IMR-90 (cell line): Measurements from ENCODE around the gene PLBD1. TPM values are rescaled to one million over a fixed set of nuclear protein-coding genes. Genes with fewer than 3 reads are reported as not detected.

ENCODE experiments used
- ATAC-seq: fragments of 200-7000 bp; cut with Tn5 transposase; 2 replicates; pipeline ENCODE4 v1.9.1; 2020; ENCODE audit warnings: low read depth, mild to moderate bottlenecking, moderate library complexity
- BruUV-seq: library from RNA; stranded (reverse); fragments of 400-500 nt; replicated peaks from 2 replicates; lab custom pipeline; 2021; lab: Mats Ljungman, UMichigan
- CTCF ChIA-PET: fragments of 300-600 bp; formaldehyde crosslinking; extraction: SDS; loops from one replicate; lab custom pipeline; 2021; ENCODE audit warnings: antibody characterized with exemption; lab: Yijun Ruan, JAX
- POLR2A ChIA-PET: fragments of 300-600 bp; sonication (Branson Sonifier 250); formaldehyde crosslinking; loops from one replicate; lab custom pipeline; 2022; ENCODE audit warnings: antibody characterized with exemption; ENCODE audit not compliant: unreplicated experiment; lab: Charles Lee
- DNase-seq: peaks from one replicate; pipeline ENCODE4 v3.0.0; 2013
- H2AFZ ChIP-seq: replicated peaks from 2 replicates; pipeline ENCODE3; 2013; ENCODE audit warnings: low read length, mild to moderate bottlenecking; ENCODE audit not compliant: poor library complexity
- H2AK5ac ChIP-seq: 2 replicates; pipeline ENCODE4 v1.6.1; 2013; ENCODE audit warnings: low read depth, low read length, inconsistent platforms
- H2AK9ac ChIP-seq: replicated peaks from 2 replicates; pipeline ENCODE3; 2013; ENCODE audit warnings: mild to moderate bottlenecking, low read depth, low read length, moderate library complexity; ENCODE audit not compliant: poor library complexity
- H2BK120ac ChIP-seq: 2 replicates; pipeline ENCODE4 v1.6.1; 2013; ENCODE audit warnings: low read depth, low read length, inconsistent platforms
- H2BK15ac ChIP-seq: 3 replicates; pipeline ENCODE4 v1.6.1; 2013; ENCODE audit warnings: low read depth, low read length, inconsistent platforms
- H2BK20ac ChIP-seq: 2 replicates; pipeline ENCODE4 v1.6.1; 2013; ENCODE audit warnings: low read depth, mild to moderate bottlenecking, inconsistent platforms, low read length, moderate library complexity
- H2BK5ac ChIP-seq: 2 replicates; pipeline ENCODE4 v1.6.1; 2013; ENCODE audit warnings: mild to moderate bottlenecking, low read depth, low read length, inconsistent platforms; ENCODE audit not compliant: poor library complexity, severe bottlenecking
- H3K14ac ChIP-seq: replicated peaks from 2 replicates; pipeline ENCODE4 v1.6.1; 2013; ENCODE audit warnings: low read depth, low read length, inconsistent platforms
- H3K18ac ChIP-seq: 2 replicates; pipeline ENCODE4 v1.6.1; 2013; ENCODE audit warnings: low read depth, low read length, control low read depth
- H3K23ac ChIP-seq: 2 replicates; pipeline ENCODE4 v1.6.1; 2013; ENCODE audit warnings: low read depth, low read length, inconsistent platforms
- H3K27ac ChIP-seq: 2 replicates; pipeline ENCODE4 v1.5.1; 2013; ENCODE audit warnings: mild to moderate bottlenecking, control low read depth, low read length; ENCODE audit not compliant: insufficient read depth
- H3K27me3 ChIP-seq: 2 replicates; pipeline ENCODE4 v1.6.1; 2013; ENCODE audit warnings: low read length; ENCODE audit not compliant: control insufficient read depth, insufficient read depth
- H3K36me3 ChIP-seq: 2 replicates; pipeline ENCODE4 v1.6.1; 2013; ENCODE audit warnings: low read length, mixed read lengths; ENCODE audit not compliant: control insufficient read depth, insufficient read depth
- H3K4ac ChIP-seq: 2 replicates; pipeline ENCODE4 v1.6.1; 2013; ENCODE audit warnings: low read depth, low read length, inconsistent platforms
- H3K4me1 ChIP-seq: 2 replicates; pipeline ENCODE4 v1.6.1; 2013; ENCODE audit warnings: low read length, mixed read lengths; ENCODE audit not compliant: control insufficient read depth, insufficient read depth
- H3K4me2 ChIP-seq: 2 replicates; pipeline ENCODE4 v1.6.1; 2013; ENCODE audit warnings: low read depth, mild to moderate bottlenecking, control low read depth, low read length, moderate library complexity
- H3K4me3 ChIP-seq: 2 replicates; pipeline ENCODE4 v1.5.1; 2013; ENCODE audit warnings: low read depth, mild to moderate bottlenecking, control low read depth, low read length, moderate library complexity; ENCODE audit not compliant: insufficient read depth
- H3K56ac ChIP-seq: 2 replicates; pipeline ENCODE4 v1.6.1; 2013; ENCODE audit warnings: low read length, inconsistent platforms; ENCODE audit not compliant: insufficient read depth; ENCODE audit errors: extremely low read depth
- H3K79me1 ChIP-seq, 2 experiments: 2 replicates each; pipeline ENCODE4 v1.6.1; 2013; ENCODE audit warnings: low read length in 2 of 2, inconsistent platforms in 1 of 2, low read depth in 1 of 2
- H3K9ac ChIP-seq: 2 replicates; pipeline ENCODE4 v1.6.1; 2013; ENCODE audit warnings: low read depth, low read length, control low read depth
- H3K9me1 ChIP-seq: 2 replicates; pipeline ENCODE4 v1.6.1; 2013; ENCODE audit warnings: low read length, inconsistent platforms; ENCODE audit not compliant: insufficient read depth
- H3K9me3 ChIP-seq: 2 replicates; pipeline ENCODE4 v1.6.1; 2013; ENCODE audit warnings: low read length; ENCODE audit not compliant: control insufficient read depth, insufficient read depth
- H4K20me1 ChIP-seq: 2 replicates; pipeline ENCODE4 v1.6.1; 2013; ENCODE audit warnings: low read length, inconsistent platforms; ENCODE audit not compliant: insufficient read depth
- H4K5ac ChIP-seq: 2 replicates; pipeline ENCODE4 v1.6.1; 2013; ENCODE audit warnings: mild to moderate bottlenecking, low read depth, low read length, control low read depth
- H4K8ac ChIP-seq, 2 experiments: 2 replicates each; pipeline ENCODE4 v1.6.1; 2013; ENCODE audit warnings: low read depth in 2 of 2, low read length in 2 of 2, control low read depth in 1 of 2, inconsistent platforms in 1 of 2
- H4K91ac ChIP-seq: 2 replicates; pipeline ENCODE4 v1.6.1; 2013; ENCODE audit warnings: low read depth, low read length, inconsistent platforms; ENCODE audit not compliant: insufficient read depth
- FOS ChIP-seq: fragments of 150-350 bp; IDR thresholded peaks from 2 replicates; pipeline ENCODE4 v1.6.1; 2016; ENCODE audit warnings: low read depth, low read length
- MXI1 ChIP-seq: IDR thresholded peaks from 2 replicates; pipeline ENCODE4 v1.6.1; 2012; ENCODE audit warnings: low read depth, mild to moderate bottlenecking, low read length, moderate library complexity, borderline replicate concordance
- RAD21 ChIP-seq: IDR thresholded peaks from 2 replicates; pipeline ENCODE4 v1.6.1; 2012; ENCODE audit warnings: low read length, improper control_type of control experiment
- WGBS, 2 experiments: methylation state at CpG; one replicate each; pipeline versions ENCODE4 v1.1.5 to v1.1.7; 2013; ENCODE audit warnings: missing lambda C conversion rate in 2 of 2; ENCODE audit not compliant: insufficient read length in 1 of 2; ENCODE audit errors: extremely low coverage in 2 of 2; 5-methylcytosine and 5-hydroxymethylcytosine counted together
- dilution Hi-C: fragments of 300-500 bp; cut with HindIII; formaldehyde crosslinking; loops from one replicate; pipeline ENCODE4 v1.14.3; 2018; ENCODE audit warnings: low sequenced_read_pairs; ENCODE audit not compliant: unreplicated experiment
- in situ Hi-C: fragments of 300-500 bp; cut with MboI; formaldehyde crosslinking; loops from 3 replicates; pipeline ENCODE4 v1.14.3; 2019; ENCODE audit warnings: low sequenced_read_pairs, inconsistent platforms, mixed read lengths
- intact Hi-C: fragments of 100-400 bp; cut with micrococcal nuclease; formaldehyde crosslinking; loops from 2 replicates; pipeline ENCODE4 v1.10.0; 2022
- polyA plus RNA-seq, 3 experiments: library from polyadenylated mRNA; depleted of rRNA; stranded (reverse); fragments of >200 nt; gene quantifications; 2 replicates each; pipeline ENCODE4 v1.2.3, GENCODE V29; 2012; ENCODE audit warnings: low replicate concordance in 1 of 3
- total RNA-seq: library from RNA; depleted of rRNA; stranded (reverse); fragments of >200 nt; gene quantifications from 2 replicates; pipeline ENCODE4 v1.2.3, GENCODE V29; 2012

Gene PLBD1
- total and polyA plus RNA-seq, 2 of the 4 experiments (the other 2 are of a cell fraction): under 0.01 TPM; not detected in 1

DNA sequence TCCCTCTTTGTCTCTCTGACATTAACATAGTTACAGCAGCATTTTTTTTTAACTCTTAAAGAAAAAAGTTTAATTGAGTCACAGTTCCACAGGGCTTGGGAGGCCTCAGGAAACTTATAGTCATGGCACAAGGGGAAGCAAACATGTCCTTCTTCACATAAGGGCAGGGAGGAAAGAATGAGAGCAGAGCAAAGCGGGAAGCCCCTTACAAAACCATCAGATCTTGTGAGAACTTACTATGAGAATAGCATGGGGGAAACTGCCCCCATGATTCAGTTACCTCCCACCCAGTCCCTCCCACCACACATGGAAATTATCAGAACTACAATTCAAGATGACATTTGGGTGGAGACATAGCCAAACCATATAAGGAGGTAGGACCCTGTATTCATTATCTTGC lies 96.2 kb downstream of the PLBD1 start:
- Histone ChIP-seq H3K4me3 (no peak overlapping the region), H2AK9ac (no peak overlapping the region), H4K5ac (no peak overlapping the region), H2BK20ac (no peak overlapping the region), H3K14ac (no peak overlapping the region), H2AK5ac (no peak overlapping the region), H2AFZ (no peak overlapping the region), H2BK5ac (no peak overlapping the region), H3K79me1 (peaks cover 5 to 6% of the 10 kb centered on the region in 2 experiments; a peak in 1 of 4 replicates), H3K18ac (no peak overlapping the region), H3K9ac (no peak overlapping the region), H2BK120ac (no peak overlapping the region), H2BK15ac (no peak overlapping the region), H3K23ac (no peak overlapping the region), H3K9me3 (peaks cover 13% of the 10 kb centered on the region), H3K27ac (no peak overlapping the region), H3K4me2 (no peak overlapping the region), H3K56ac (no peak overlapping the region), H4K20me1 (no peaks in the 10 kb centered on the region), H3K4me1 (no peaks in the 10 kb centered on the region), H3K36me3 (peaks cover 14% of the 10 kb centered on the region), H3K4ac (no peak overlapping the region), H3K9me1 (no peaks in the 10 kb centered on the region), H4K8ac (no peak overlapping the region), H3K27me3 (no peaks in the 10 kb centered on the region), H4K91ac (no peak overlapping the region)
- in situ Hi-C loops: no loop called here
- WGBS, 2 experiments: no CpG with 5 or more reads among the region's 1 CpG
- no peak for TF ChIP-seq RAD21
- no peak for TF ChIP-seq FOS
- no peak for TF ChIP-seq MXI1
- no peak for ATAC-seq
- BruUV-seq: no TSS peak
- POLR2A ChIA-PET: no interaction called here
- CTCF ChIA-PET: no interaction called here
- dilution Hi-C loops: no loop called here
- no peak for DNase-seq
- intact Hi-C loops: no loop called here
